HCT116 (cell line): ENCODE measurements around the gene GRIK4. TPM values are rescaled to one million over a fixed set of nuclear protein-coding genes. Genes with fewer than 3 reads are reported as not detected.

Experiments used
- ATAC-seq: fragments of 200-7000 bp; cut with Tn5 transposase; 2 replicates; pipeline ENCODE4 v1.9.1; 2020; ENCODE audit warnings: mild to moderate bottlenecking, moderate library complexity
- BruUV-seq: library from RNA; stranded (reverse); fragments of 400-500 nt; replicated peaks from 2 replicates; lab custom pipeline; 2021; lab: Mats Ljungman, UMichigan
- CTCF ChIA-PET: fragments of 300-600 bp; sonication (Branson Sonifier 250); formaldehyde crosslinking; loops from one replicate; lab custom pipeline; 2021; ENCODE audit warnings: antibody characterized with exemption; lab: Charles Lee
- POLR2A ChIA-PET: fragments of 300-600, 350-600 bp; sonication (Branson Sonifier 250); formaldehyde crosslinking; loops from one replicate; lab custom pipeline; 2021; ENCODE audit warnings: antibody characterized with exemption; lab: Charles Lee
- RAD21 ChIA-PET, 2 experiments: fragments of 300-600 bp; sonication (Branson Sonifier 250); formaldehyde crosslinking; loops; one replicate each; lab custom pipeline; 2023; ENCODE audit warnings: low total read pairs in 2 of 2; ENCODE audit not compliant: uncharacterized antibody in 2 of 2, unreplicated experiment in 2 of 2, low non-redundant PET in 1 of 2; lab: Charles Lee
- DNase-seq: peaks from one replicate; pipeline ENCODE4 v3.0.0-alpha.2; 2010; ENCODE audit warnings: low read depth, low spot score
- H2AFZ ChIP-seq: fragments of 200-600 bp; shearing (Covaris generic), sonication (generic); 2 replicates; pipeline ENCODE4 v1.6.1; 2017; ENCODE audit warnings: low read depth, mixed run types, mixed read lengths, antibody characterized with exemption, low read length; ENCODE audit not compliant: poor library complexity, severe bottlenecking
- H3K27ac ChIP-seq: 2 replicates; pipeline ENCODE4 v1.5.1; 2012; ENCODE audit warnings: low read depth, low read length
- H3K27me3 ChIP-seq: fragments of 200-600 bp; sonication (generic); 2 replicates; pipeline ENCODE4 v1.6.1; 2016; ENCODE audit warnings: mixed run types, low read length, mixed read lengths; ENCODE audit not compliant: insufficient read depth
- H3K36me3 ChIP-seq, 2 experiments: fragments of 200-500 bp in 1 of 2; fragments of 200-600 bp in 1 of 2; sonication (Bioruptor generic) in 1 of 2; sonication (generic) in 1 of 2; 2 replicates each; pipeline versions ENCODE4 v1.5.1 to v1.6.1; 2014 to 2016; ENCODE audit warnings: low read length in 2 of 2, inconsistent platforms in 1 of 2, mixed read lengths in 1 of 2, mixed run types in 1 of 2; ENCODE audit not compliant: insufficient read depth in 2 of 2, control insufficient read depth in 1 of 2
- H3K4me1 ChIP-seq, 2 experiments: fragments of 200-600 bp in 1 of 2; sonication (generic) in 1 of 2; 2 replicates each; pipeline versions ENCODE4 v1.5.1 to v1.6.1; 2012 to 2017; ENCODE audit warnings: low read length in 2 of 2, inconsistent platforms in 1 of 2, mild to moderate bottlenecking in 1 of 2, mixed read lengths in 1 of 2, mixed run types in 1 of 2, moderate library complexity in 1 of 2; ENCODE audit not compliant: insufficient read depth in 2 of 2, control insufficient read depth in 1 of 2
- H3K4me2 ChIP-seq: fragments of 200-600 bp; sonication (generic); 2 replicates; pipeline ENCODE4 v1.6.1; 2017; ENCODE audit warnings: mixed run types, low read length, mixed read lengths
- H3K4me3 ChIP-seq, 2 experiments: fragments of 200-600 bp in 1 of 2; sonication (generic) in 1 of 2; replicated peaks in 1 of 2; 2 replicates each; pipeline ENCODE4 v1.5.1; 2011 to 2016; ENCODE audit warnings: low read length in 2 of 2, control low read depth in 1 of 2, low read depth in 1 of 2, mild to moderate bottlenecking in 1 of 2, mixed read lengths in 1 of 2, mixed run types in 1 of 2
- H3K79me2 ChIP-seq: fragments of 200-600 bp; sonication (generic); 2 replicates; pipeline ENCODE4 v1.6.1; 2017; ENCODE audit warnings: mild to moderate bottlenecking, mixed run types, low read length, moderate library complexity, mixed read lengths; ENCODE audit not compliant: insufficient read depth
- H3K9ac ChIP-seq: fragments of 200-600 bp; sonication (generic); 2 replicates; pipeline ENCODE4 v1.6.1; 2016; ENCODE audit warnings: low read length, mixed read lengths
- H3K9me2 ChIP-seq: fragments of 200-600 bp; sonication (generic), shearing (Covaris generic); 2 replicates; pipeline ENCODE4 v1.6.1; 2017; ENCODE audit warnings: mixed run types, mild to moderate bottlenecking, moderate library complexity; ENCODE audit not compliant: insufficient read depth
- H3K9me3 ChIP-seq, 2 experiments: fragments of 200-500 bp in 1 of 2; fragments of 200-600 bp in 1 of 2; sonication (Bioruptor generic) in 1 of 2; sonication (generic) in 1 of 2; 2 replicates each; pipeline ENCODE4 v1.6.1; 2014 to 2017; ENCODE audit warnings: low read length in 2 of 2, mixed read lengths in 2 of 2, inconsistent platforms in 1 of 2, low read depth in 1 of 2, mild to moderate bottlenecking in 1 of 2, mixed run types in 1 of 2, moderate library complexity in 1 of 2; ENCODE audit not compliant: control insufficient read depth in 1 of 2, insufficient read depth in 1 of 2
- H4K20me1 ChIP-seq: fragments of 200-600 bp; sonication (generic), shearing (Covaris generic); 2 replicates; pipeline ENCODE4 v1.6.1; 2017; ENCODE audit warnings: mixed run types, mild to moderate bottlenecking, moderate library complexity; ENCODE audit not compliant: insufficient read depth
- CBX3 ChIP-seq: IDR thresholded peaks from 2 replicates; pipeline ENCODE4 v1.6.1; 2012; ENCODE audit warnings: low read depth
- CTCF ChIP-seq, 3 experiments: fragments of 200-600 bp in 1 of 3; sonication (generic) in 1 of 3; IDR thresholded peaks in 2 of 3; conservative IDR thresholded peaks in 1 of 3; 2 replicates each; pipeline ENCODE4 v1.5.1; 2012 to 2017; ENCODE audit warnings: low read depth in 2 of 3, low read length in 2 of 3, antibody characterized with exemption in 1 of 3, borderline replicate concordance in 1 of 3, control low read depth in 1 of 3, mild to moderate bottlenecking in 1 of 3, mixed read lengths in 1 of 3, mixed run types in 1 of 3, moderate library complexity in 1 of 3; ENCODE audit not compliant: insufficient read depth in 1 of 3
- ELF1 ChIP-seq: IDR thresholded peaks from 2 replicates; pipeline ENCODE4 v1.6.1; 2012; ENCODE audit warnings: low read depth, borderline replicate concordance
- EZH2 ChIP-seq: fragments of 200-600 bp; sonication (generic); IDR thresholded peaks from 2 replicates; pipeline ENCODE4 v1.6.1; 2017; ENCODE audit warnings: antibody characterized with exemption, mixed run types
- FOSL1 ChIP-seq: IDR thresholded peaks from 2 replicates; pipeline ENCODE4 v1.6.1; 2012; ENCODE audit warnings: low read depth
- JUND ChIP-seq: IDR thresholded peaks from 2 replicates; pipeline ENCODE4 v1.6.1; 2012
- SP1 ChIP-seq: IDR thresholded peaks from 2 replicates; pipeline ENCODE4 v1.6.1; 2012; ENCODE audit warnings: low read depth
- TCF7L2 ChIP-seq: IDR thresholded peaks from 2 replicates; pipeline ENCODE4 v1.7.0; 2011; ENCODE audit warnings: borderline replicate concordance, inconsistent platforms; ENCODE audit not compliant: insufficient read depth, insufficient read length; ENCODE audit errors: extremely low read depth
- ZFX ChIP-seq: fragments of 450-650 bp; IDR thresholded peaks from 2 replicates; pipeline ENCODE4 v1.6.1; 2017
- intact Hi-C: fragments of 100-400 bp; cut with micrococcal nuclease; formaldehyde crosslinking; loops from 2 replicates; pipeline ENCODE4 v1.10.0; 2022
- total RNA-seq: library from RNA; stranded (reverse); gene quantifications from one replicate; pipeline ENCODE4 v1.2.1, GENCODE V29; 2021; ENCODE audit not compliant: unreplicated experiment

GRIK4 gene
- total RNA-seq, 1 experiment from 2014 or later: 0.52 TPM

- H2AFZ ChIP-seq: no peak overlapping the region
- DNase-seq (no peak), ATAC-seq (no peak)
- no peaks in the 10 kb centered on the region for H3K9me2 ChIP-seq
- no TSS peak for BruUV-seq
- intact Hi-C loops: no loop called here
- H3K27ac ChIP-seq: no peak overlapping the region
- H3K79me2 ChIP-seq: no peaks in the 10 kb centered on the region
- ChIA-PET POLR2A (no interaction called here), RAD21 (no interaction called here)
- no peaks in the 10 kb centered on the region for H3K27me3 ChIP-seq
- no peaks in the 10 kb centered on the region for H4K20me1 ChIP-seq
- H3K9ac ChIP-seq: no peak overlapping the region
- peaks cover 4 to 6% of the 10 kb centered on the region in 2 experiments; a peak in 1 of 4 replicates for H3K4me1 ChIP-seq
- H3K4me3 ChIP-seq: no peak overlapping the region
- TF ChIP-seq CBX3 (no peak), ZFX (no peak), SP1 (no peak), EZH2 (no peak), JUND (no peak), TCF7L2 (no peak), ELF1 (no peak)
- TF ChIP-seq, all 23 proteins: peak for 0
- Histone ChIP-seq H3K4me2 (no peak overlapping the region), H3K9me3 (no peaks in the 10 kb centered on the region), H3K36me3 (no peaks in the 10 kb centered on the region)
- CTCF ChIA-PET: no interaction called here
These were observed 116.0 kb downstream of the GRIK4 start for GRCh38 chr11:120627327-120628163.

- intact Hi-C loops: no loop called here
- CTCF ChIA-PET: no interaction called here
These were observed 118.0 kb downstream of the GRIK4 start for GRCh38 chr11:120629407-120630080.

More at GRCh38 chr11:120629407-120630080, 118.0 kb downstream of the GRIK4 start:
- Histone ChIP-seq H3K9ac (no peak overlapping the region), H4K20me1 (no peaks in the 10 kb centered on the region), H3K4me1 (peaks cover 4 to 6% of the 10 kb centered on the region in 2 experiments; a peak in 1 of 4 replicates), H3K4me3 (no peak overlapping the region), H3K4me2 (no peak overlapping the region), H3K36me3 (no peaks in the 10 kb centered on the region), H3K9me3 (no peaks in the 10 kb centered on the region), H3K9me2 (no peaks in the 10 kb centered on the region), H3K27me3 (no peaks in the 10 kb centered on the region), H3K27ac (no peak overlapping the region), H3K79me2 (no peaks in the 10 kb centered on the region), H2AFZ (no peak overlapping the region)
- ChIA-PET RAD21 (no interaction called here), POLR2A (interaction anchor here (1.0 kb wide), 1 partner anchor 10 kb away, joined by 3 read pairs; no protein-coding TSS in a partner anchor)
- peak; percentile 39; the same call in 1 of the 2 replicates for ATAC-seq
- TF ChIP-seq EZH2 (no peak), CTCF (IDR thresholded peaks at IDR 0.05 in 2 of 3, conservative IDR thresholded peaks at IDR 0.05 in 1 of 3; ENCODE audit: borderline replicate concordance in 1 of 3, insufficient read depth in 1 of 3, low read depth in 2 of 3, low read length in 2 of 3) (peak in 1 of 3 experiments; percentile 36; a peak in 1 of 6 replicates), FOSL1 (no peak)
- no peak for DNase-seq
- BruUV-seq: no TSS peak
